ENCODE results near the gene C1QTNF9. TPM values are rescaled to one million over a fixed set of nuclear protein-coding genes. Genes with fewer than 3 reads are reported as not detected.
"Not testable (repeated sequence)": the region's sequence is repeated elsewhere in the genome, so short reads cannot be mapped to it uniquely, and the experiment has no call there.

C1QTNF9 gene
- total RNA-seq (under 1 TPM in 1 of 2 donors, not detected in 1; 0.18 TPM), polyA plus RNA-seq (ENCODE audit: insufficient read length in 6 of 6) (under 1 TPM; 0.20 to 0.46 (median 0.26) TPM)
- long read RNA-seq, donor 1: 0 reads
- long read RNA-seq, donor 2: 0 reads
- long read RNA-seq, donor 3: 0 reads
- long read RNA-seq, donor 4: 0 reads
- long read RNA-seq, donor 5: 0 reads
- long read RNA-seq, donor 6: 0 reads
- long read RNA-seq, donor 7: 0 reads
- long read RNA-seq, donor 8: 0 reads
- long read RNA-seq, donor 9: 0 reads
- long read RNA-seq, donor 10: 0 reads
- long read RNA-seq, donor 11: 0 reads
- long read RNA-seq, donor 12: 0 reads

- DNase-seq; H3K27ac ChIP-seq; ATAC-seq; intact Hi-C loops (cut with DNase I); H3K36me3 ChIP-seq; H3K4me3 ChIP-seq; H3K9me3 ChIP-seq; H3K27me3 ChIP-seq: not testable (repeated sequence)
- H3K4me1 ChIP-seq: peaks cover 0 to 12% of the 10 kb centered on the region in 2 donors
Measured at GRCh38 chr13:24309300-24309699, at the start of gene C1QTNF9. C1QTNF9 (plus strand) TSS chr13:24309580; CDS start chr13:24316004, 6,424 bp downstream.

GRCh38 chr13:24261566-24261965 lies 47.8 kb upstream of the C1QTNF9 start:
- intact Hi-C loops (cut with DNase I): no loop called here
- no peak overlapping the region for H3K27ac ChIP-seq
- peaks cover 7 to 28% of the 10 kb centered on the region in 2 donors for H3K4me1 ChIP-seq
- no peak overlapping the region for H3K4me3 ChIP-seq
- no peak for TF ChIP-seq CTCF (IDR thresholded peaks at IDR 0.05)
- DNase-seq (no peak), ATAC-seq (no peak)
- H3K27me3 ChIP-seq: no peaks in the 10 kb centered on the region
- no peaks in the 10 kb centered on the region for H3K36me3 ChIP-seq
- no peaks in the 10 kb centered on the region for H3K9me3 ChIP-seq

- ATAC-seq: no peak
- intact Hi-C loops (cut with DNase I): no loop called here
Measured at GRCh38 chr13:24263632-24264031, 45.7 kb upstream of the C1QTNF9 start.

GRCh38 chr13:24264976-24265375 lies 44.4 kb upstream of the C1QTNF9 start:
- no peak for TF ChIP-seq CTCF (IDR thresholded peaks at IDR 0.05)
- peak; percentile 92 for ATAC-seq
- Histone ChIP-seq H3K4me3 (no peak overlapping the region), H3K4me1 (peaks cover 7 to 54% of the 10 kb centered on the region in 2 donors), H3K36me3 (no peaks in the 10 kb centered on the region), H3K27me3 (no peaks in the 10 kb centered on the region), H3K9me3 (no peaks in the 10 kb centered on the region), H3K27ac (peak overlapping the region in 1 of 2 donors; percentile 55)
- intact Hi-C loops (cut with DNase I): no loop called here
- DNase-seq: peak in 3 of 4 donors; percentile 41 to 77 (median 70)

More at GRCh38 chr13:24263632-24264031, 45.7 kb upstream of the C1QTNF9 start:
- Histone ChIP-seq H3K4me1 (peaks cover 7 to 49% of the 10 kb centered on the region in 2 donors), H3K27ac (peak overlapping the region in 1 of 2 donors; percentile 55), H3K36me3 (no peaks in the 10 kb centered on the region), H3K4me3 (no peak overlapping the region), H3K9me3 (no peaks in the 10 kb centered on the region), H3K27me3 (no peaks in the 10 kb centered on the region)
- no peak for DNase-seq
- no peak for TF ChIP-seq CTCF (IDR thresholded peaks at IDR 0.05)

GRCh38 chr13:24265453-24265852 lies 43.9 kb upstream of the C1QTNF9 start:
- no peaks in the 10 kb centered on the region for H3K36me3 ChIP-seq
- H3K4me1 ChIP-seq: peaks cover 7 to 59% of the 10 kb centered on the region in 2 donors
- ATAC-seq (no peak), DNase-seq (no peak)
- H3K4me3 ChIP-seq: no peak overlapping the region
- no peak for TF ChIP-seq CTCF (IDR thresholded peaks at IDR 0.05)
- intact Hi-C loops (cut with DNase I): no loop called here
- H3K9me3 ChIP-seq: no peaks in the 10 kb centered on the region
- no peaks in the 10 kb centered on the region for H3K27me3 ChIP-seq
- peak overlapping the region in 1 of 2 donors; percentile 55 for H3K27ac ChIP-seq
